ENCODE results near the gene SIGLEC6. TPM values are rescaled to one million over a fixed set of nuclear protein-coding genes. Genes with fewer than 3 reads are reported as not detected.

The SIGLEC6 gene
- total and polyA plus RNA-seq, 12 donors = 0.06 to 0.18 TPM; not detected in 10

DNA sequence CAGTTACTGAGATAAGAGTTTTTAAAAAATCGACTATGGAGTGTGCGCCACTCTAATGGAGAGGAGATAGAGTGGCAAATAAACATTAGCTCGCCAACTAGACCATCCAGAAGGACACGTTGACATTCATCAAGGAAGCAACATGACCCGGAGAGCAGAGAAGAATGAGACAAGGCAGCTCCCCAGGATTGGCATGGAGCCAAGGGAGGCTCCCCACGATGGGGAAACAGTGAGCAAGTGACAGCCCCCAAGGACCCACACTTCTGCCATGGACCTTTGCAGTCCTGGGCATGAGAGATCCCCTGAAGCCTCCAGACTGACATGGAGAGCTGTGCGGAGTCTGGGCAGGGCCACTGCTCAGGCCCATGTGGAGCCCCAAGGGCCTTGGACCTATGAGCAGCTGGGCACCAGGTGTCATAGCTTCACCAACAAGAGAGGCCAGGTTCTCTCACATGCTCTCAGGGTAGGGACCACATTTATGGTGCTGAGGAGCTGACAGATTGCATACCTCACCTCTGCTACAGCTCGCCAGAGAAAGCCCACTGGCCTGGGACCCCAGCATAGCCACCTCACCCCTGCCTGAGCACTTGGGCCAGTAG lies 6.7 kb downstream of the SIGLEC6 start:
- no peaks in the 10 kb centered on the region for H3K36me3 ChIP-seq (replicated peaks in 1 of 2)
- WGBS, 4 donors = 54 to 72% (median 67%) methylated on average over 7 to 8 of the region's 8 CpGs
- H3K27ac ChIP-seq = no peak overlapping the region
- H3K4me3 ChIP-seq = no peak overlapping the region
- H3K9me3 ChIP-seq (replicated peaks in 1 of 3) = no peaks in the 10 kb centered on the region
- no peak for DNase-seq
- intact Hi-C loops (cut with DNase I) = no loop called here
- H3K27me3 ChIP-seq = peaks cover 3% of the 10 kb centered on the region
- TF ChIP-seq CTCF (IDR thresholded peaks at IDR 0.05) = no peak
- TF ChIP-seq POLR2A (IDR thresholded peaks at IDR 0.05) = no peak
- H3K4me1 ChIP-seq (replicated peaks in 1 of 2) = no peaks in the 10 kb centered on the region

DNA sequence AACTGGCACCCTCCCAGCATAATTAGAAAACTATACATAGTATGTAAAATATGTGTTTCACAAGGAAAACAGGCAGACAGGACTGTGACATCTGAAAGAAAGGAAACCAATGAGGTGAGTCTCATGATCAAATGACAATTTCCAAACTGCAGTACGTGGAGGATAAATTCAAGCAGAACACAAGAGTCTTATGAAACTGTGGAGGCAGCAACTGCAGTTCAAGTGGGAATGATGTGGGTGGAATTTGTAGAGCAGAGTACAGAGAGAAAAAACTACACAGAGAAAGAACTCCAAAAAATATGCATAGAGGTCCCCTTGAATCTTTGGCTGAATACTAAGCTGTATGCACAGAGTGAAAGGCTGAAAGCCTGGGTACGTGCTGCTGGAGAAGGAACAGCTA lies 9.7 kb downstream of the SIGLEC6 start:
- Histone ChIP-seq H3K27ac (no peak overlapping the region), H3K27me3 (peaks cover 11% of the 10 kb centered on the region), H3K4me3 (no peak overlapping the region), H3K4me1 (replicated peaks in 1 of 2) (no peaks in the 10 kb centered on the region), H3K9me3 (replicated peaks in 1 of 3) (peaks cover 0 to 5% (median 0%) of the 10 kb centered on the region in 3 donors), H3K36me3 (replicated peaks in 1 of 2) (no peaks in the 10 kb centered on the region)
- TF ChIP-seq CTCF (IDR thresholded peaks at IDR 0.05) (no peak), POLR2A (IDR thresholded peaks at IDR 0.05) (no peak)
- intact Hi-C loops (cut with DNase I) = no loop called here
- WGBS, 4 donors = 40 to 55% (median 45%) methylated on average over 2 of the region's 2 CpGs
- no peak for DNase-seq

DNA sequence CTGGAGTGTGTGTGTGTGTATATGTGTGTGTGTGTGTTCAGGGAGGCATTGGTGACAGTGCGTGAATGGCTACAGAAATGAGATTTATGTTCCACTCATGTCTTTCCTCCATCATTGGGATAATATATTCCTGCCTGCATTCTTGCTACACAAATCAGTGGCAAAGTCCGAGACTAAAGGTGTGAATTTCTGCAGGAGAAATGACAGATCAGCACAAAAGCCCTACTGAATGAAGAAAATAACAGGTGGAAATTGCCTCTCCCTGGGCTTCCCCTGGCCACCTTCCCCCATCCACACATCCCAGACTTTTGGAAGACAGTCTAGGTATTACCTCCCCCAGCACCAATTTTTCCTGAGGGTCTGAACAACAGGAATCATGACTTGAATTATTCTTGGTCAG lies 10.1 kb downstream of the SIGLEC6 start:
- H3K9me3 ChIP-seq (replicated peaks in 1 of 3) = peaks cover 0 to 5% (median 0%) of the 10 kb centered on the region in 3 donors
- DNase-seq = no peak
- WGBS, 4 donors = 64 to 76% (median 73%) methylated on average over 2 of the region's 2 CpGs
- peaks cover 11% of the 10 kb centered on the region for H3K27me3 ChIP-seq
- TF ChIP-seq CTCF (IDR thresholded peaks at IDR 0.05) (no peak), POLR2A (IDR thresholded peaks at IDR 0.05) (no peak)
- H3K4me1 ChIP-seq (replicated peaks in 1 of 2) = no peaks in the 10 kb centered on the region
- no peak overlapping the region for H3K27ac ChIP-seq
- no peak overlapping the region for H3K4me3 ChIP-seq
- intact Hi-C loops (cut with DNase I) = no loop called here
- H3K36me3 ChIP-seq (replicated peaks in 1 of 2) = no peaks in the 10 kb centered on the region

GRCh38 chr19:51520728-51521127 lies 10.7 kb downstream of the SIGLEC6 start:
- DNase-seq = no peak
- intact Hi-C loops (cut with DNase I) = no loop called here
- no peak for TF ChIP-seq POLR2A (IDR thresholded peaks at IDR 0.05)
- TF ChIP-seq CTCF (IDR thresholded peaks at IDR 0.05) = no peak
- H3K36me3 ChIP-seq (replicated peaks in 1 of 2) = no peaks in the 10 kb centered on the region
- WGBS, 4 donors = 51 to 56% (median 53%) methylated on average over 2 of the region's 2 CpGs
- no peaks in the 10 kb centered on the region for H3K4me1 ChIP-seq (replicated peaks in 1 of 2)
- no peak overlapping the region for H3K27ac ChIP-seq
- H3K27me3 ChIP-seq = peaks cover 11% of the 10 kb centered on the region
- no peak overlapping the region for H3K4me3 ChIP-seq
- H3K9me3 ChIP-seq (replicated peaks in 1 of 3) = peaks cover 0 to 5% (median 0%) of the 10 kb centered on the region in 3 donors
